Cerebellar nuclear complex (tissue), 1 donor: ENCODE measurements around the gene FUOM.

Experiments used
- DNase-seq, 2 experiments: peaks; one replicate each; lab custom pipeline; 2025; lab: John Stamatoyannopoulos, UW

Gene FUOM

GRCh38 chr10:133350950-133351329 is 6.9 kb downstream of the FUOM start:
- no peak for DNase-seq

DNA sequence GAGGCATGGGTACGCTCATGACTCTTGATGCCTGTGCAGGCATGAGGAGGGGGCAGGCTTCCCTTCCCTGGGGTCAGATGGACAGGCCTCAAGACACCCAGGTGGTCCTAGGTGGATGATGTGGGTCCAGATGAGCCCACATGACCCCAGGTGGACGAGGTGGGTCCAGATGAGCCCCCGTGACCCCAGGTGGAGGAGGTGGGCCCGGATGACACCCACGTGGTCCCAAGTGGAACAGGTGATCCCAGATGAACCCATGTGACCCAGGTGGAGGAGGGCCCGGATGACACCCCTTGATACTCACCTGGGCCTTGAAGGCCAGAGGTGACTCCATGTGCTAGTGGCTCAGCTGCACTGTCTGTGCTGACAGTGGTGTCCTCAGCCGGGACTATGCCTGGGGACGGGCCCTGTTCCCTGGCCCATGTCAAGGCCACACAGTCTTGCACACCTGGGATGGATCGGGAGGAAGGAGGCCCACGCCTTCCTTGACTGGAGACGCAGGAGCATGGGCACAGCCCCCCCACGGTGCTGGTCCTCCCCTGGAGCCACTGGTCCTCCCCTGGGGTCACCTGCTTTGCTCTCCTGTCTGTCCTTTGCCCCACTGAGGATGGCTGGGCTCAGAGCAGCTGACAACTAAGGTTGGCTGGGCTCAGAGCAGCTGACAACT is 7.4 kb downstream of the FUOM start:
- DNase-seq: no peak

DNA sequence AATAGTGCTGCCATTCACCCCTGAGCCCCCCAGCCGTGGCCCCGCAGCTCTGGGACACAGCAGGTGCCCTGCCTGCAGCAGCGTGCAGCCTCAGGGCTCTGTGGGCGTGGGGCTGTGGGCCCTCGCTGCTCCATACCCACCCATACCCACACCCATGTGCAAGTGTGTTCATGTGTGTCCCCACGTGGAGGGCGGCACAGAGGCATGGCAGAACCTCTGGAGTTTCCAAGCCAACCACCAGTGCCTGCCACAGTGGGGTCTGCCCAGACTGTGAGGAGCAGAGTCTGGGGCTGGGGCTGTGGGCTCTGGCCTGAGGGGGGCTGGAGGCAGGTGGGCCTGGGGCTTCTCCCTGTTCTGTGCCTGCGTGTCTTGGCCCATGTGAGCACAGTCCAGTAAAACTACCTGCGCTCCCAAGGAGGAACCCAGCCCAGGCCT is 8.2 kb downstream of the FUOM start:
- no peak for DNase-seq

- DNase-seq: no peak
Measured at GRCh38 chr10:133349160-133349568, 8.7 kb downstream of the FUOM start.

DNA sequence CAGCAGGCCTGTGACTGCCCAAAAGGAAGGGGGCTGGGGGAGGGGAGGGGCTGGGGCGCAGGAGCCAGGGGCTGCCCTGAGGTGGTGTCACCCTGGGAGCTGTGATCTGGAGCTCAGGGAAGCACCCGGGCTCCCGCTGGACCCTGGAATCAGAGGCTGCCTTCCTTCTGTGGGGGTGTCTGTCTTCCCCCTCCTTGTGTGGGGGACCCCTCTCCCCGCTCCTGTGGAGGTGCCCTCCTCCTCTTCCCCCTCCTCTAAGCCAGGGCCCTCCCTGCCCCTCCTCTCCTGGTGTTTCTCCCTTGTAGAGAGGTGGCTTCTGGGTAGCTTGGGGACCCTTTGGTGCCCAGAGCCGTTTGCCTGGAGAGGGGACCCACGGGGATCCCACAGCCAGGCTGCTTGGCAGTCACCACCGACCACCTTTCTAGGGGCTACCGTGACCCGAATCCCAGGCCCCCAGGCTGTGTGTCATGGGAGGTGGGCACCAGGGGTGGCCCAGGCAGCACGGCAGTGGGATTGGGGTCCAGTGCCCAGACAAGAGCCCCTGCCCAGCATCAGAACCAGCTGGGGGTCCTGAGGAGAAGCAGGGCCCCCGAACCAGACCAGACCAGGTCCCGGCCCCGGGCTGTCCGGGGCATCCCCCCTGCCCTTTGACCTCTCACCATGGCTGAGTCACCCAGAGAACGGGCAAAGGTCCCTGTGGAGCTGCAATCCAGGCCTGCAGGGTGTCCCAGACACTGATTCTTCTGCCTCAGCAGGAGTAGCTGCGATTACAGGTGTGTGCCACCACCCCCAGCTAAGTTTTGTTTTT is 9.9 kb downstream of the FUOM start:
- no peak for DNase-seq

DNA sequence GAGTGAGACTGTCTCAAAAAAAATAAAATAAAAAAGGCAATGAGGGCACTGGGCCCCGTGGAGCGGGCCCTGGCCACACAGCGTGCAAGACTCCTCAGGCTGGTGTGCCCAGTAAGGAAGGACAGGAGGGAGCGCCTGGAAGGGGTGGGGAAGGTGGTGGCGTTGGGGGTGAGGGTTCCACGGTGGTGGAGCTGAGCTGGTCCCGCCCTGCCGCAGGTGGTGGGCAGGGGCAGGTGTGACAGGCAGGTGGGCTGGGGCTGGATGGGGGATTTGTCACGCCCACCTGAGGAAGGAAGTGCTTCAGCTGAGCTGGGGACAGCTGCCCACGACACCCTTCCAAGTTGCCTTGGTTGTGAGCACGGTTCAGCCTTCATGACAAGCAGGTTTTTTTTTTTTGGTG is 11.4 kb downstream of the FUOM start:
- DNase-seq: no peak

DNA sequence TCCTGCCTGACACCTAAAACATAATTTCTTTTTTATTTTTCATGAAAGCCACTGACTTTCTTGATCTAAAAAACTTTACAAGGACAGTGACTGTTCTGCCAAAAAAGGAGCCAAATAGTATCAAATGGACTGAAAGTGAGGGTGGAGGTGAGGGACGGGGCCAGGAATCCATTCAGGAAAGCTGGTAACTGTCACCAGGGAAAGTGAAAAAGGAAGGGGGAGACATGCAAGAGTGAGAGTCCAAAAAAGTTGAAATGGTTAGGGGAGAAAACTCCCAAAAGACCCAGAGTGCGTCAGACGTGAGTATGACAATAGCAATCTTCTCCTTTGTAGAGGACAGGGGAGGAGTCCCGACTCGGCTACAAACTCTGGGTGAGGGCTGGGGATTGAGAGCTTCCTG is 13.6 kb downstream of the FUOM start:
- no peak for DNase-seq

- DNase-seq: no peak
Measured at GRCh38 chr10:133343558-133343957, 14.3 kb downstream of the FUOM start.

DNA sequence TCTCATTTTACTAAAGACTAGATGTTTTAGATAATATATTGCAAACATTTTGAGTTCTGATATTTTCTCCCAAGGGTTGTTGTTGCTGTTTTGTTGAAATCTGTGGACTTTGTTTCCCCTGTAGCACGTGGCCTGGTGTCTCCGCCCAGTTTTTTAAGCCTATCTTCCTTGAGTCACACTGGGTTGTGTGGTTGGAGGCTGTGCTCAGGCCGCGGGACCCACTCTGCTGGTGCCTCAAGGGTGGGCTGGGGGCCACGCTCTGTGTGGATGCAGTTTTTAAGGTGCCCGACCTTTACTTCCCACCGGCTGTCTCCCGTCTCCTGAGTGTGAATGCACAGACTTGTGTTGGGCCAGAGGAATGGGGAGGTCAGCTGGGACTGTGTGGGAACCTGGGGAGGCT is 14.9 kb downstream of the FUOM start:
- no peak for DNase-seq

GRCh38 chr10:133341983-133342382 is 15.8 kb downstream of the FUOM start:
- DNase-seq: no peak

- DNase-seq: no peak
Measured at GRCh38 chr10:133339708-133340380, 18.0 kb downstream of the FUOM start.

- DNase-seq: no peak
Measured at GRCh38 chr10:133338080-133339071, 19.4 kb downstream of the FUOM start.

- no peak for DNase-seq
Measured at GRCh38 chr10:133337370-133337725, 20.5 kb downstream of the FUOM start.

- DNase-seq: peak in 1 of 2 experiments; percentile 38
Measured at GRCh38 chr10:133336577-133337369, 21.0 kb downstream of the FUOM start, which contains the start of gene CALY. CALY (minus strand) TSS chr10:133336896; CDS start chr10:133328989, 7,907 bp downstream.

GRCh38 chr10:133336118-133336576 is 21.7 kb downstream of the FUOM start:
- DNase-seq: no peak

DNA sequence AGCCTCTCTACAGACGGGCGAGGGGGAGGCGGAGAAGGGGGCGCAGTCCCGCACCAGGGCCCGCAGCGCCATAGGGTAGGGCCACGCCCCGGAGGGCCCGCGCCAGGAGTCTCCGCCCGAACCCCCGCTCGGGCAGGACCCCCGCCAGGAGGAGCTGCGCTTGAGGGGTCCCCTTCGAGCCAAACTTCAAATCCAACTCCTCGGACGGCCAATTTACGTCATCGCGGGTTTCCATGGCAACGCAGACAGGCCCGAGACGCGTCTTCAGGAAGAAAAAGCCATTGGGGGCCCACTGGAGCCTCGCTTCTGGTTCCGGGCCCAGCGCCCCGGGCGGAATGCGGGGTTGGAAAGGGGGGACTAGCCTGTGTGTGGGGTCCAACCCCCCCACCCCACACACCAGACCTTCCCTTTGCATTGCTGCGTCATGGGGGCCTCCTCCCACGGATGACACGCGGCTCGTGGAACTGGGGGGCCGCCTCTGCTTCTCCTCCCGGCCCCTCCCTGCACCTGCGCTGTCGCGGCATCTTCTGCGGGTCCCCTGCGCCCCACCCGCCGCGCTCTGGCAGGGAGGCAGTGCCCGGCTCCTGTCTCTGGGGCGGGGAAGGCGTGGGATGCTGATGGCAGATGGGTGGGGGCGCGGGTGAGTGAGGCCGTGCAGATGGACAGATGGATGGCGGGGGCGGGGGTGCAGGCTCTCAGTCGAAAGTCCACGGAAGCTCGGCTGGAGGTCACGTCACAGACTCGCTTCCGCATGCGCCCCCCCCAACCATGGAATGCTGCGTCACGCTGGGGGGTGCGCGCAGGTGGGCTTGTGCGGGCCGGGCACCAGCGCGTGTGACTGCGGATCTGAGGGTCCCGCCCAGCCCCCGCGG is 22.3 kb downstream of the FUOM start:
- DNase-seq: peak in 1 of 2 experiments; percentile 39

- no peak for DNase-seq
Measured at GRCh38 chr10:133334503-133335245, 23.1 kb downstream of the FUOM start.

GRCh38 chr10:133332936-133333699 is 24.7 kb downstream of the FUOM start:
- no peak for DNase-seq
